ENCODE data around the gene TMIGD3. TPM values are rescaled to one million over a fixed set of nuclear protein-coding genes. Genes with fewer than 3 reads are reported as not detected.

Gene TMIGD3
- total and polyA plus RNA-seq, 2 donors (not counting 1 experiment from before 2014, with no cell fraction given): 0.19 TPM; not detected in 1

DNA sequence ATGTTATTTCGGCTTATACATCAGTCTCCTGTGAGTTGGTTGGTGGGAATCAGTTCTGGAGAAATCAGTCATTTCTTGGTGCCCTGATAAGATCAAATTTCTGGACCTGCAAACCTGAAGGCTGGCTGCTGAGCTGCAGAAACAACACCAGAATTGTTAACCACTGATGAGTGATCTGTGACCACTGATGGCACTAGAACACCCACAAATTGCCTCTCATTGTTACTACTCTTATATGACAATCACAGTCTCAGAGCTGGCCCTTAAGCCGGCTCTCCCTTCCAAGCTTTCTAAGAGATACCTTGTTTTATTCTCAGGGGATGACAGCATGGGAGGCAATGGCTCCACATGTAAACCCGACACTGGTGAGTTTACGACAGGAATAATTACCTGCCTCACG, 27.7 kb downstream of the TMIGD3 start:
- peaks cover 0 to 19% of the 10 kb centered on the region in 2 experiments for H3K36me3 ChIP-seq (replicated peaks in 1 of 2; ENCODE audit: control extremely low read depth in 1 of 2, control insufficient read depth in 1 of 2, extremely low read depth in 1 of 2, insufficient read depth in 2 of 2, low read length in 1 of 2)
- H3K4me3 ChIP-seq (ENCODE audit: control extremely low read depth in 1 of 5, extremely low read depth in 1 of 5, insufficient read depth in 1 of 5, low read depth in 2 of 5, low read length in 4 of 5): peak overlapping the region in 4 of 5 experiments; percentile 62 to 89 (median 71)
- TF ChIP-seq, protein P1, sequence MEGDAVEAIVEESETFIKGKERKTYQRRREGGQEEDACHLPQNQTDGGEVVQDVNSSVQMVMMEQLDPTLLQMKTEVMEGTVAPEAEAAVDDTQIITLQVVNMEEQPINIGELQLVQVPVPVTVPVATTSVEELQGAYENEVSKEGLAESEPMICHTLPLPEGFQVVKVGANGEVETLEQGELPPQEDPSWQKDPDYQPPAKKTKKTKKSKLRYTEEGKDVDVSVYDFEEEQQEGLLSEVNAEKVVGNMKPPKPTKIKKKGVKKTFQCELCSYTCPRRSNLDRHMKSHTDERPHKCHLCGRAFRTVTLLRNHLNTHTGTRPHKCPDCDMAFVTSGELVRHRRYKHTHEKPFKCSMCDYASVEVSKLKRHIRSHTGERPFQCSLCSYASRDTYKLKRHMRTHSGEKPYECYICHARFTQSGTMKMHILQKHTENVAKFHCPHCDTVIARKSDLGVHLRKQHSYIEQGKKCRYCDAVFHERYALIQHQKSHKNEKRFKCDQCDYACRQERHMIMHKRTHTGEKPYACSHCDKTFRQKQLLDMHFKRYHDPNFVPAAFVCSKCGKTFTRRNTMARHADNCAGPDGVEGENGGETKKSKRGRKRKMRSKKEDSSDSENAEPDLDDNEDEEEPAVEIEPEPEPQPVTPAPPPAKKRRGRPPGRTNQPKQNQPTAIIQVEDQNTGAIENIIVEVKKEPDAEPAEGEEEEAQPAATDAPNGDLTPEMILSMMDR (IDR thresholded peaks at IDR 0.05): no peak
- TF ChIP-seq EZH2 (IDR thresholded peaks at IDR 0.05; ENCODE audit: borderline replicate concordance, insufficient read depth, low read depth, low read length, poor library complexity, severe bottlenecking): no peak
- ChIA-PET POLR2A (interaction anchor here (0.6 to 1.1 kb wide), 2 partner anchors 29 to 253 kb away, joined by 3 read pairs; no protein-coding TSS in a partner anchor), CTCF (interaction anchor here (0.6 to 14.7 kb wide), 8 partner anchors 13 to 253 kb away, joined by 3 to 276 read pairs (median 4); partner anchors contain the start of genes ADORA3, TMIGD3 and WDR77)
- H3K27ac Mint-ChIP-seq: peak overlapping the region; percentile 90
- DNase-seq: no peak
- H3K27me3 ChIP-seq (replicated peaks in 1 of 4; ENCODE audit: control extremely low read depth in 1 of 4, control insufficient read depth in 3 of 4, insufficient read depth in 4 of 4, low read length in 3 of 4): no peaks in the 10 kb centered on the region
- intact Hi-C loops (cut with micrococcal nuclease): no loop called here
- no peaks in the 10 kb centered on the region for H3K9me3 ChIP-seq (ENCODE audit: control extremely low read depth in 1 of 3, control insufficient read depth in 2 of 3, insufficient read depth in 1 of 3, low read length in 2 of 3)
- peak overlapping the region; percentile 92 for H3K9ac ChIP-seq (ENCODE audit: low read length)
- peaks cover 58% of the 10 kb centered on the region for H3K79me2 ChIP-seq (ENCODE audit: control insufficient read depth, insufficient read depth, low read length)
- no peaks in the 10 kb centered on the region for H3K27me3 Mint-ChIP-seq
- 51% methylated on average over 3 of the region's 5 CpGs for WGBS (ENCODE audit: insufficient coverage)
- H3K9me3 Mint-ChIP-seq (ENCODE audit: insufficient read depth): no peaks in the 10 kb centered on the region
- peak overlapping the region; percentile 95 for H3K4me3 Mint-ChIP-seq
- H3K4me1 ChIP-seq (ENCODE audit: control insufficient read depth in 2 of 2, insufficient read depth in 2 of 2, low read length in 2 of 2): peaks cover 68 to 73% of the 10 kb centered on the region in 2 donors
- H2AFZ ChIP-seq (ENCODE audit: insufficient read depth, low read depth, low read length, poor library complexity, severe bottlenecking): no peak overlapping the region
- no peaks in the 10 kb centered on the region for H4K20me1 ChIP-seq (ENCODE audit: control insufficient read depth, insufficient read depth, low read length, poor library complexity, severe bottlenecking)
- peak overlapping the region; percentile 79 for H3K4me2 ChIP-seq (replicated peaks; ENCODE audit: low read depth, low read length, poor library complexity, severe bottlenecking)
- ATAC-seq (ENCODE audit: low read depth): no peak
- peak overlapping the region; percentile 80 to 91 for H3K27ac ChIP-seq (ENCODE audit: low read length in 2 of 2)
- H3K4me1 Mint-ChIP-seq: peaks cover 66% of the 10 kb centered on the region

DNA sequence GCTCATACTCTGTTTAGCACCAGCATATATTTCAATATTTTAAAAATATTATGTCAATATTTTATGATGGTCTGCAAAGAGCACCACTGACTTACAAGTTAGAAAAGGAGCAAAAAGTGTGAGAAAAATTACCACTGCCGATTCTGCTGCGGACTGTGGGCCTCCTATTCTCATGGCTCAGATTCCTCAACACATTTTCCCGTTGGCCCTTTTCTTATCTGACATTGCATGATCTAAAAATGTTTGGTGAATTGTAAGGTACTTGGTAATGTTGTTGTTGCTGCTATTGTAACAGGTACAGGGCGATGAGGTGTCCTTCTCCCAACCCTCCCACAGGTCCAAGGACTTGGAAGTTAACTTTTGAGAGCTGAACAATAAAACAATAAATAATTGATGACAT, 28.9 kb downstream of the TMIGD3 start:
- no peaks in the 10 kb centered on the region for H3K27me3 Mint-ChIP-seq
- H3K9ac ChIP-seq (ENCODE audit: low read length): peak overlapping the region; percentile 92
- H3K4me3 ChIP-seq (ENCODE audit: control extremely low read depth in 1 of 5, extremely low read depth in 1 of 5, insufficient read depth in 1 of 5, low read depth in 2 of 5, low read length in 4 of 5): peak overlapping the region; percentile 62 to 97 (median 77)

More for the DNA sequence above, 28.9 kb downstream of the TMIGD3 start:
- H2AFZ ChIP-seq (ENCODE audit: insufficient read depth, low read depth, low read length, poor library complexity, severe bottlenecking): peak overlapping the region; percentile 55
- Mint-ChIP-seq H3K27ac (peak overlapping the region; percentile 98), H3K9me3 (ENCODE audit: insufficient read depth) (no peaks in the 10 kb centered on the region), H3K4me1 (peaks cover 58% of the 10 kb centered on the region), H3K4me3 (peak overlapping the region; percentile 95)
- H3K9me3 ChIP-seq (ENCODE audit: control extremely low read depth in 1 of 3, control insufficient read depth in 2 of 3, insufficient read depth in 1 of 3, low read length in 2 of 3): no peaks in the 10 kb centered on the region
- no peaks in the 10 kb centered on the region for H3K27me3 ChIP-seq (replicated peaks in 1 of 4; ENCODE audit: control extremely low read depth in 1 of 4, control insufficient read depth in 3 of 4, insufficient read depth in 4 of 4, low read length in 3 of 4)
- ATAC-seq (ENCODE audit: low read depth) (no peak), DNase-seq (no peak)
- intact Hi-C loops (cut with micrococcal nuclease): loop anchor here (5.0 kb wide), 1 partner anchor 512 kb away; the partner anchor contains the start of gene LRIF1
- peaks cover 72 to 77% of the 10 kb centered on the region in 2 donors for H3K4me1 ChIP-seq (ENCODE audit: control insufficient read depth in 2 of 2, insufficient read depth in 2 of 2, low read length in 2 of 2)
- POLR2A ChIA-PET: interaction anchor here (0.5 to 2.3 kb wide), 4 partner anchors 11 to 146 kb away, joined by 3 to 10 read pairs (median 3); no protein-coding TSS in a partner anchor
- peak overlapping the region; percentile 79 for H3K4me2 ChIP-seq (replicated peaks; ENCODE audit: low read depth, low read length, poor library complexity, severe bottlenecking)
- WGBS (ENCODE audit: insufficient coverage): no CpG with 5 or more reads among the region's 4 CpGs
- no peaks in the 10 kb centered on the region for H4K20me1 ChIP-seq (ENCODE audit: control insufficient read depth, insufficient read depth, low read length, poor library complexity, severe bottlenecking)
- TF ChIP-seq, protein P1 (IDR thresholded peaks at IDR 0.05): no peak
- TF ChIP-seq EZH2 (IDR thresholded peaks at IDR 0.05; ENCODE audit: borderline replicate concordance, insufficient read depth, low read depth, low read length, poor library complexity, severe bottlenecking): no peak
- peak overlapping the region; percentile 82 to 91 for H3K27ac ChIP-seq (ENCODE audit: low read length in 2 of 2)
- H3K79me2 ChIP-seq (ENCODE audit: control insufficient read depth, insufficient read depth, low read length): peaks cover 65% of the 10 kb centered on the region
- CTCF ChIA-PET: interaction anchor here (0.7 to 14.7 kb wide), 6 partner anchors 10 to 235 kb away, joined by 3 to 276 read pairs (median 3); partner anchors contain the start of genes ADORA3 and TMIGD3
- H3K36me3 ChIP-seq (replicated peaks in 1 of 2; ENCODE audit: control extremely low read depth in 1 of 2, control insufficient read depth in 1 of 2, extremely low read depth in 1 of 2, insufficient read depth in 2 of 2, low read length in 1 of 2): peaks cover 2 to 19% of the 10 kb centered on the region in 2 experiments
